ENCODE measurements around the gene IQCF2.
"Not testable (repeated sequence)": the region's sequence is repeated elsewhere in the genome, so short reads cannot be mapped to it uniquely, and the experiment has no call there.

The IQCF2 gene

GRCh38 chr3:51860703-51861665, at the start of gene IQCF2:
IQCF2 (plus strand) TSS chr3:51861615; CDS start chr3:51861667, 52 bp downstream.
- DNase-seq, result no peak

- DNase-seq, result no peak
Measured at GRCh38 chr3:51813539-51813938, 47.9 kb upstream of the IQCF2 start.

- no peak for DNase-seq
Measured at GRCh38 chr3:51814034-51814433, 47.4 kb upstream of the IQCF2 start.

GRCh38 chr3:51815614-51816013, 45.8 kb upstream of the IQCF2 start:
- no peak for DNase-seq

GRCh38 chr3:51816723-51817122, 44.7 kb upstream of the IQCF2 start:
- no peak for DNase-seq

- no peak for DNase-seq
Measured at GRCh38 chr3:51817375-51817774, 44.0 kb upstream of the IQCF2 start.

GRCh38 chr3:51819151-51819550, 42.3 kb upstream of the IQCF2 start:
- no peak for DNase-seq

- DNase-seq, result no peak
Measured at GRCh38 chr3:51819709-51820406, 41.6 kb upstream of the IQCF2 start.

GRCh38 chr3:51828297-51828696, 33.1 kb upstream of the IQCF2 start:
- DNase-seq, result no peak

GRCh38 chr3:51830345-51830744, 31.1 kb upstream of the IQCF2 start:
- DNase-seq, result no peak

- no peak for DNase-seq
Measured at GRCh38 chr3:51830836-51831385, 30.5 kb upstream of the IQCF2 start.

- no peak for DNase-seq
Measured at GRCh38 chr3:51836606-51837005, 24.8 kb upstream of the IQCF2 start.

- no peak for DNase-seq
Measured at GRCh38 chr3:51845129-51845528, 16.3 kb upstream of the IQCF2 start.

GRCh38 chr3:51855411-51855810, 6.0 kb upstream of the IQCF2 start:
- not testable (repeated sequence) for DNase-seq

GRCh38 chr3:51862886-51863285, 1.5 kb downstream of the IQCF2 start:
- DNase-seq, result no peak

GRCh38 chr3:51868896-51869295, 7.5 kb downstream of the IQCF2 start:
- not testable (repeated sequence) for DNase-seq

GRCh38 chr3:51869304-51869703, 7.9 kb downstream of the IQCF2 start:
- no peak for DNase-seq

GRCh38 chr3:51873253-51873766, 11.9 kb downstream of the IQCF2 start:
- no peak for DNase-seq

GRCh38 chr3:51873876-51874275, 12.5 kb downstream of the IQCF2 start:
- no peak for DNase-seq

GRCh38 chr3:51874411-51874810, 13.0 kb downstream of the IQCF2 start:
- no peak for DNase-seq

GRCh38 chr3:51874889-51875288, 13.5 kb downstream of the IQCF2 start:
- no peak for DNase-seq

GRCh38 chr3:51875501-51875900, 14.1 kb downstream of the IQCF2 start, which contains the start of gene IQCF5:
IQCF5 (minus strand) TSS chr3:51875601; CDS start chr3:51875531, 70 bp downstream.
- no peak for DNase-seq

- DNase-seq, result no peak
Measured at GRCh38 chr3:51876186-51876585, 14.8 kb downstream of the IQCF2 start.
